Cardiac muscle cell (in vitro differentiated cells and primary cell): ENCODE data around the gene GDPD5. TPM values are rescaled to one million over a fixed set of nuclear protein-coding genes. Genes with fewer than 3 reads are reported as not detected.

Experiments
- DNase-seq, 2 donors: peaks; one replicate each; pipeline versions ENCODE4 v3.0.0 to v3.0.0-alpha.2; 2010 to 2017; ENCODE audit warnings: low read depth in 1 of 2, low spot score in 1 of 2
- H3K27ac ChIP-seq: fragments of 200-600 bp; sonication (generic); 2 replicates; pipeline ENCODE4 v1.5.1; 2016
- H3K27me3 ChIP-seq: fragments of 200-600 bp; sonication (generic); 2 replicates; pipeline ENCODE4 v1.6.0; 2016; ENCODE audit warnings: control low read depth
- H3K36me3 ChIP-seq: fragments of 200-600 bp; sonication (generic); 2 replicates; pipeline ENCODE4 v1.5.1; 2016; ENCODE audit warnings: control low read depth
- H3K4me1 ChIP-seq: fragments of 200-600 bp; sonication (generic); 2 replicates; pipeline ENCODE4 v1.8.1; 2017; ENCODE audit warnings: low read depth, mild to moderate bottlenecking, mixed run types
- H3K4me3 ChIP-seq: fragments of 200-600 bp; sonication (generic); 2 replicates; pipeline ENCODE4 v1.5.1; 2016; ENCODE audit warnings: mild to moderate bottlenecking
- H3K9me3 ChIP-seq: fragments of 200-600 bp; sonication (generic); 2 replicates; pipeline ENCODE4 v1.5.1; 2017; ENCODE audit warnings: low read depth, mild to moderate bottlenecking, control low read depth
- polyA plus RNA-seq: library from polyadenylated mRNA; unstranded; fragments of >200 nt; fragmentation: Nextera tagmentation; extraction: Ambion mirVana; gene quantifications from 2 replicates; pipeline ENCODE4 v1.2.1, GENCODE V29; 2016
- total RNA-seq: library from RNA; depleted of rRNA; stranded (reverse); fragments of >200 nt; gene quantifications from 2 replicates; pipeline ENCODE4 v1.2.3, GENCODE V29; 2016
- TF ChIP-seq, protein P1 (sequence below): IDR thresholded peaks from 2 replicates; pipeline ENCODE4 v1.5.1; 2012; ENCODE audit warnings: low read depth, mild to moderate bottlenecking, low read length

The GDPD5 gene
- total and polyA plus RNA-seq, 2 experiments from 2014 or later, result 6.6 to 19.4 TPM

GRCh38 chr11:75387736-75388294 lies 137.9 kb downstream of the GDPD5 start:
- no peaks in the 10 kb centered on the region for H3K36me3 ChIP-seq
- no peak overlapping the region for H3K4me3 ChIP-seq
- peaks cover 3% of the 10 kb centered on the region for H3K4me1 ChIP-seq
- no peaks in the 10 kb centered on the region for H3K27me3 ChIP-seq
- TF ChIP-seq, protein P1, sequence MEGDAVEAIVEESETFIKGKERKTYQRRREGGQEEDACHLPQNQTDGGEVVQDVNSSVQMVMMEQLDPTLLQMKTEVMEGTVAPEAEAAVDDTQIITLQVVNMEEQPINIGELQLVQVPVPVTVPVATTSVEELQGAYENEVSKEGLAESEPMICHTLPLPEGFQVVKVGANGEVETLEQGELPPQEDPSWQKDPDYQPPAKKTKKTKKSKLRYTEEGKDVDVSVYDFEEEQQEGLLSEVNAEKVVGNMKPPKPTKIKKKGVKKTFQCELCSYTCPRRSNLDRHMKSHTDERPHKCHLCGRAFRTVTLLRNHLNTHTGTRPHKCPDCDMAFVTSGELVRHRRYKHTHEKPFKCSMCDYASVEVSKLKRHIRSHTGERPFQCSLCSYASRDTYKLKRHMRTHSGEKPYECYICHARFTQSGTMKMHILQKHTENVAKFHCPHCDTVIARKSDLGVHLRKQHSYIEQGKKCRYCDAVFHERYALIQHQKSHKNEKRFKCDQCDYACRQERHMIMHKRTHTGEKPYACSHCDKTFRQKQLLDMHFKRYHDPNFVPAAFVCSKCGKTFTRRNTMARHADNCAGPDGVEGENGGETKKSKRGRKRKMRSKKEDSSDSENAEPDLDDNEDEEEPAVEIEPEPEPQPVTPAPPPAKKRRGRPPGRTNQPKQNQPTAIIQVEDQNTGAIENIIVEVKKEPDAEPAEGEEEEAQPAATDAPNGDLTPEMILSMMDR, result no peak
- H3K9me3 ChIP-seq, result no peaks in the 10 kb centered on the region
- H3K27ac ChIP-seq, result no peak overlapping the region
- no peak for DNase-seq

DNA sequence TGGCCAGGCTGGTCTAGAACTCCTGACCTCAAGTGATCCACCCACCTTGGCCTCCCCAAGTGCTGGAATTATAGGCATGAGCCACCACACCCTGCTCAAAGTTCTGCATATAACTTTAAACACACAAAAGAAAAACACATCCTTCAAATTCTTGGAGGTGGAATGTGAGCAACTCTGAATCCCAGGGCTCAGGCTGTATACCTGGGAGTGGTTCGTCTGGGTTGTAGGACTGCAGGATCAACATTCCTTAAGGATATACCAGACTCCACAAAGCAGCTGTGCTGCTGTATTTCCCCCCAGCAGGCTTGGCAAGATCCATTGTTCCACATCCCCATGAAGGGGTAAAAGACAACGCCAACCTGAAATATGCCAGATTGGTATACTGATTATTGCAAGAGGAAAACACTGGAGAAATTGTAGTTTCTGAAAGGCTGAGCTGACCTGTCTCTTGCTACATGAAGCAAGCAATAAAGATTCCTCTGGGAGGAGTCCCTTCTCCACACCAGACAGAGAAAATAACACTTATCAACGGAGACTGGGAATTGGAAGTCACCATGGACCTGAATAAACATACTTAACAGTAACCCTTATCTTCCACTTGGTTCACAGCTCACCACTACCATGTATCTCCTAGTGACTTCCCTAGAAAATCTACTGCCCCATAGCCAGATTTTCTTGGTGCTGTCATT lies 138.7 kb downstream of the GDPD5 start:
- H3K4me1 ChIP-seq, result peaks cover 3% of the 10 kb centered on the region
- no peaks in the 10 kb centered on the region for H3K27me3 ChIP-seq
- TF ChIP-seq, protein P1, result no peak
- no peaks in the 10 kb centered on the region for H3K36me3 ChIP-seq
- no peaks in the 10 kb centered on the region for H3K9me3 ChIP-seq
- no peak overlapping the region for H3K4me3 ChIP-seq
- no peak overlapping the region for H3K27ac ChIP-seq
- no peak for DNase-seq

Other genes starting within 250 kb of the GDPD5 start
- gene ARRB1, start 174.3 kb downstream of the GDPD5 start, total RNA-seq, result 8.7 and 10.7 TPM in 2 replicates
- 4.5 and 8.3 TPM in 2 replicates for gene ARRB1, start 174.3 kb downstream of the GDPD5 start, polyA plus RNA-seq
- 781 and 951 TPM in 2 replicates for gene RPS3, start 126.4 kb downstream of the GDPD5 start, total RNA-seq
- gene RPS3, start 126.4 kb downstream of the GDPD5 start, polyA plus RNA-seq, result 974 and 1,206 TPM in 2 replicates
- gene KLHL35, start 92.7 kb downstream of the GDPD5 start, total RNA-seq, result 2.2 and 2.7 TPM in 2 replicates
- gene KLHL35, start 92.7 kb downstream of the GDPD5 start, polyA plus RNA-seq, result 2.6 and 3.4 TPM in 2 replicates
- gene SERPINH1, start 36.3 kb upstream of the GDPD5 start, total RNA-seq, result 955 and 1,181 TPM in 2 replicates
- gene SERPINH1, start 36.3 kb upstream of the GDPD5 start, polyA plus RNA-seq, result 441 and 444 TPM in 2 replicates
- 2.9 and 3.8 TPM in 2 replicates for gene MAP6, start 143.1 kb upstream of the GDPD5 start, total RNA-seq
- gene MAP6, start 143.1 kb upstream of the GDPD5 start, polyA plus RNA-seq, result 2.7 and 5.6 TPM in 2 replicates
- 0.21 and 0.45 TPM in 2 replicates for gene MOGAT2, start 191.9 kb upstream of the GDPD5 start, total RNA-seq
- not detected in 2 replicates for gene MOGAT2, start 191.9 kb upstream of the GDPD5 start, polyA plus RNA-seq
- 36.4 and 44.9 TPM in 2 replicates for gene DGAT2, start 242.8 kb upstream of the GDPD5 start, total RNA-seq
- gene DGAT2, start 242.8 kb upstream of the GDPD5 start, polyA plus RNA-seq, result 23.7 and 34.7 TPM in 2 replicates